HL-60 (cell line): ENCODE measurements around the gene C1orf167.

Experiments
- DNase-seq, 2 experiments: peaks; one replicate each; pipeline ENCODE4 v3.0.0-alpha.2; 2010 to 2020; ENCODE audit warnings: low read depth in 1 of 2, low spot score in 1 of 2
- H3K27ac ChIP-seq: fragments of 250-450 bp; sonication (Bioruptor Pico); replicated peaks from 2 replicates; pipeline ENCODE4 v1.5.1; 2020; ENCODE audit warnings: mild to moderate bottlenecking, moderate library complexity
- H3K27me3 ChIP-seq: fragments of 250-450 bp; sonication (Bioruptor Pico); 2 replicates; pipeline ENCODE4 v1.5.1; 2021; ENCODE audit warnings: mild to moderate bottlenecking, moderate library complexity; ENCODE audit not compliant: insufficient read depth, poor library complexity, severe bottlenecking
- H3K4me3 ChIP-seq: replicated peaks from 2 replicates; pipeline ENCODE4 v1.5.1; 2011; ENCODE audit warnings: mild to moderate bottlenecking, control low read depth, low read length; ENCODE audit not compliant: insufficient read depth
- GABPA ChIP-seq: IDR thresholded peaks from 2 replicates; pipeline ENCODE4 v1.6.1; 2012; ENCODE audit warnings: low read depth
- POLR2AphosphoS5 ChIP-seq: IDR thresholded peaks from 2 replicates; pipeline ENCODE4 v1.6.1; 2012; ENCODE audit warnings: low read depth
- REST ChIP-seq: IDR thresholded peaks from 2 replicates; pipeline ENCODE4 v1.6.1; 2012; ENCODE audit warnings: low read depth; ENCODE audit not compliant: insufficient replicate concordance
- SPI1 ChIP-seq: IDR thresholded peaks from 2 replicates; pipeline ENCODE4 v1.6.1; 2012; ENCODE audit warnings: low read depth, mild to moderate bottlenecking, borderline replicate concordance
- TF ChIP-seq, protein P1 (sequence below): IDR thresholded peaks from one replicate; pipeline ENCODE4 v1.5.1; 2011; ENCODE audit warnings: low read length, control low read depth, inconsistent platforms; ENCODE audit not compliant: insufficient read depth

Gene C1orf167

DNA sequence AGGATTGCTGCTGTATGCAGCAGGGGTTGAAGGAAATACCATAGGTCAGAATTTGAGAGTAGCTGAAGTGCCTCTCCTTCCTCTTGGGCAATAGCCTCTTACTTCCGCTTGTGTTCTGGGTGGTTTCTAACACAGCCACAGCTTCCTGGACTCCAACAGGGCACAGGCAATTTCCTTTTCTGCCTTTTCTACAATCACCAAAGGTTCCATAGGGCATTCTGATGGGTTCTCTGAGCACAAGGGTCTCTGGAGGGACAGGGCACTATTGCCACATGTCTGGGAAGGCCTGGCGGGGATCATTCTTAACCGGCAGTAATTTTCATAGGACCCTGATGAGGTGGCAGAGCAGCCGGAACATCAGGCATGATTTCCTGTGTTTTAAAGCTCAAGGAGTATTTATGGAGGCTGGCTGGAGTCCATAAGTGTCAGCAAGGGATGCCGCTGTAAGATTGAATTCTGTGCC is 31.5 kb upstream of the C1orf167 start:
- Histone ChIP-seq H3K4me3 (no peak overlapping the region), H3K27me3 (no peaks in the 10 kb centered on the region), H3K27ac (peak overlapping the region; percentile 84)
- peak; percentile 91 to 95 for DNase-seq
- peak; percentile 63 for TF ChIP-seq POLR2AphosphoS5
- TF ChIP-seq, protein P1, sequence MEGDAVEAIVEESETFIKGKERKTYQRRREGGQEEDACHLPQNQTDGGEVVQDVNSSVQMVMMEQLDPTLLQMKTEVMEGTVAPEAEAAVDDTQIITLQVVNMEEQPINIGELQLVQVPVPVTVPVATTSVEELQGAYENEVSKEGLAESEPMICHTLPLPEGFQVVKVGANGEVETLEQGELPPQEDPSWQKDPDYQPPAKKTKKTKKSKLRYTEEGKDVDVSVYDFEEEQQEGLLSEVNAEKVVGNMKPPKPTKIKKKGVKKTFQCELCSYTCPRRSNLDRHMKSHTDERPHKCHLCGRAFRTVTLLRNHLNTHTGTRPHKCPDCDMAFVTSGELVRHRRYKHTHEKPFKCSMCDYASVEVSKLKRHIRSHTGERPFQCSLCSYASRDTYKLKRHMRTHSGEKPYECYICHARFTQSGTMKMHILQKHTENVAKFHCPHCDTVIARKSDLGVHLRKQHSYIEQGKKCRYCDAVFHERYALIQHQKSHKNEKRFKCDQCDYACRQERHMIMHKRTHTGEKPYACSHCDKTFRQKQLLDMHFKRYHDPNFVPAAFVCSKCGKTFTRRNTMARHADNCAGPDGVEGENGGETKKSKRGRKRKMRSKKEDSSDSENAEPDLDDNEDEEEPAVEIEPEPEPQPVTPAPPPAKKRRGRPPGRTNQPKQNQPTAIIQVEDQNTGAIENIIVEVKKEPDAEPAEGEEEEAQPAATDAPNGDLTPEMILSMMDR = no peak
- no peak for TF ChIP-seq REST
- peak; percentile 45; the same call in 1 of the 2 replicates for TF ChIP-seq GABPA
- peak; percentile 32; the same call in 1 of the 2 replicates for TF ChIP-seq SPI1

GRCh38 chr1:11731691-11732283 is 30.2 kb upstream of the C1orf167 start:
- Histone ChIP-seq H3K27ac (peak overlapping the region; percentile 84), H3K27me3 (no peaks in the 10 kb centered on the region), H3K4me3 (no peak overlapping the region)
- DNase-seq = peak in 1 of 2 experiments; percentile 50
- TF ChIP-seq GABPA (no peak), SPI1 (no peak), POLR2AphosphoS5 (no peak), REST (no peak)
- TF ChIP-seq, protein P1 = no peak

- Histone ChIP-seq H3K27ac (no peak overlapping the region), H3K4me3 (no peak overlapping the region), H3K27me3 (no peaks in the 10 kb centered on the region)
- TF ChIP-seq, protein P1 = no peak
- TF ChIP-seq SPI1 = no peak
- no peak for TF ChIP-seq POLR2AphosphoS5
- TF ChIP-seq GABPA = no peak
- no peak for TF ChIP-seq REST
- DNase-seq = no peak
These were observed 28.7 kb upstream of the C1orf167 start for GRCh38 chr1:11733306-11733705.
